HG03139 (cell line): ENCODE data around the gene RNF13.
"Not testable (repeated sequence)": the region's sequence is repeated elsewhere in the genome, so short reads cannot be mapped to it uniquely, and the experiment has no call there.

ENCODE experiments used
- ATAC-seq: cut with Tn5 transposase; IDR thresholded peaks from one replicate; pipeline ENCODE4 v1.9.1; 2021; ENCODE audit not compliant: unreplicated experiment

RNF13 gene

GRCh38 chr3:149801195-149801594, 11.8 kb upstream of the RNF13 start:
- no peak for ATAC-seq

DNA sequence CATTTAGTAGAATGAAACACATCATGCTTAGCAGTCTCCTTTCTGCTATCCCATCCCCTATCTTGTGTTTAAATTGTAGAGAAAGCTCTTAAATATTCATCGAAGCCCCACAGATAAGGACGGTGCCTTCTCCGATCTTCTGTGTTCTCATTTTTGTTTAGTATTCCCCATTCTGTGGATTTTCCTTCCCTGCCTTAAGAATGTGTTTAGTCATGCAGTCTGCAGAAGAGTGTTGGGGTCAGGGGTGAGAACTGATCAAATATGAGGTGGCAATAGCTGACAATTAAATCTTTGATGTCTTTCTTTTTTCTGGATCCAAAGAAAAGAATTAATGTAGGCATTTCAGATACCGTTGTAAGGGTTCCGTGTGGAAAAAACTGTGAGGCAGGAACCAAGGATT, 11.4 kb upstream of the RNF13 start:
- ATAC-seq: no peak

- ATAC-seq: no peak
These were observed 6.7 kb upstream of the RNF13 start for GRCh38 chr3:149806171-149806778.

DNA sequence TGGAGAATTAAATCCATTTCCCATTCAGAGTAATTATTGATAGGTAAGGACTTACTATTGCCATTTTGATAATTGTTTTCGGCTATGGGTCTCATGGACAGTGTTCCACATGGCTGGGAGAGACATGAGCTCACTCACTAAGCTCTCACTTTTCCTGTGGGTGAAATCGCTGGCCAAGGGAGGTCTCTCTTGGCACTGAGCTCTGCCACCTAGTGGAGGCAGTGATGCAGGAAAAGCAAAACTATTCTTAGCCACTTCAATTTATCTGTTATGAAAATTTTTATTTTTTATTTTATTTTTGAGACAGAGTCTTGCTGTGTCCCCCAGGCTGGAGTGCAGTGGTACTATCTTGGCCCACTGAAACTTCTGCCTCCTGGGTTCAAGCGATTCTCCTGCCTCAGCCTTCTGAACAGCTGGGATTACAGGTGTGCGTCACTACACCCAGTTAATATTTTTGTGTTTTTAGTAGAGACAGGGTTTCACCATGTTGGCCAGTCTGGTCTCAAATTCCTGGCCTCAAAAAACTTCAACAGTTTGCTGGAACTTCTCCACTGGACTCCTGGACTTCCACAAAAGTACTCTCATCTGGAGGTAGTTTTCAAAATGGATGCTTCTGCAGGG, 4.7 kb upstream of the RNF13 start:
- ATAC-seq: no peak

DNA sequence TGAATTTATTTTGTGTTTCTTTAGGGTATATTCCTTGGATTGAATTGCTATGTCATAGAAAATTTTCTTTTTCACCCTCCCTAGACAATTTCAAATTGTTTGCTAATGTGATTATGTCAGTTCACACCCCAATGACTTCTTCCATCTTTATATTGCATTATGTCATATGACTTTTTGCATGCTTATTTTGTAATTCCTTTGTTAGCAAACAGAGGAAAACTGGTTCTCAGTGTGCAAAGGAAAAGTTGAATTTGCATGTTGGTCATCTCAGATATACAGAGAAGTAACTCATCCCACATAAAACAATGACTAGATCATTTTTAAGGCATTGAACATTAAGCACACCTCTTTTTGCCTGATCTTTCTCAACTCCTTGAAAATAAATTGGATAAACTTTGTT, 3.3 kb upstream of the RNF13 start:
- no peak for ATAC-seq

GRCh38 chr3:149810846-149811245, 2.2 kb upstream of the RNF13 start:
- ATAC-seq: no peak

- no peak for ATAC-seq
These were observed 830 bp upstream of the RNF13 start for GRCh38 chr3:149812165-149812605.

DNA sequence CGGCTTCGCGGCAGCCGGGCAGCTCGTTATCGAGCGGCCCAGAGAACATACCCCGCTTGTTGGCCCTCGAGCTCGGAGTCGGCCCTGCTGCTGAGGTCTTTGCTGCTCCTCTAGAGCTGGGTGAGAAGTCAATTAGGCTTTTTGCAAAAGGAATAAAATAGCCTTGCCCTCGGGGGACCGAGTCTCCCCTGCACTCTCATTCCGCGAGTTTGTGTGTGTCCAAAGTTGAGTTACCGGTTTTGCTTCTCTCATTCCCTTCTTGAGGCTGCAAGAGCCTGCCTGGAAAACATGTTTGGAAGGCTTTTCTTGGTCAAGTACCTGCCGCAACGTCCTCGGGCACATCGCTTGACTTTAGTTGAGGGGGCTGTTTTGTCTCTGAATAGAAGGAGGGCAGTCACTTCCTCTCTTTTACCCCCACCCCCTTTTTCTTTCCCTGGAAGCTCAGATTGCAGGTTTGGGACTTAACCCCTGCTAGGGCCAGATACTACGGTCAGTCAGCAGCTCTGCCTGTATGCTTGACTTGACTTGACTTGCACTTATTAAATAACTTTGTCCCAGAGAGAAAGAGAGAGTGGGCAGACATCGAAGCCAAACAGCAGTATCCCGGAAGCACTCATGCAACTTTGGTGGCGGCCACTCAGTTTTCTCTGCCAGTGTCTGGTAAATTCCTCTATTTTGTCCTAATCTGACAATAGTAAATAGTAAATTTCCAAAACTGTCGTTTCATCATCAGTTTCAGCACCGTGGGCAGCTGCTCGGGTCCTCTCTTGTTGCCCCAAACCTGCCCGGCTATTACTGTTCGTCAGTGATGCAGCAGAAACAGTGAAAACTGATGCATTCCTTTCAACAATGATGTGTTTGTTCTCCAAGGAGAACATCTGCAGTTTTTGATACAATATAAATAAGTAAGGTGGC, 609 bp downstream of the RNF13 start:
- peak; percentile 17 for ATAC-seq

DNA sequence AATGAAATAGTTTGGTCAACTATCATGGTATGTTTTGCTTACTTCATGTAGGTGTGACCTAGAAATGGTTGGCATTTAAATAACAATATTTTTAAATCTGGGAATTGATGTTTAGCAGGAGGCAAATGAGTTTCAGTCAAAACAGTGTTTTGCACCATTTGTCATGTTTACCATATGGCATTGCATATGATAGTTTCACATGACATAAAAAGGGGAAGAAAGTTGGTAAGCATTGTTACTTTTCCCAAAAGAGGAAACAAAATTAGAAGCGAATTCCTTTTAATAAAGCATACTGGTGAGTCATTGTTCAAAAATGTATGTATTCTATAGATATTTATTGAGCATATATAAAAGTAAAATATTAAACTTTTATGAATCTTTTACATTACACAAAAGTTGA, 2.3 kb downstream of the RNF13 start:
- no peak for ATAC-seq

DNA sequence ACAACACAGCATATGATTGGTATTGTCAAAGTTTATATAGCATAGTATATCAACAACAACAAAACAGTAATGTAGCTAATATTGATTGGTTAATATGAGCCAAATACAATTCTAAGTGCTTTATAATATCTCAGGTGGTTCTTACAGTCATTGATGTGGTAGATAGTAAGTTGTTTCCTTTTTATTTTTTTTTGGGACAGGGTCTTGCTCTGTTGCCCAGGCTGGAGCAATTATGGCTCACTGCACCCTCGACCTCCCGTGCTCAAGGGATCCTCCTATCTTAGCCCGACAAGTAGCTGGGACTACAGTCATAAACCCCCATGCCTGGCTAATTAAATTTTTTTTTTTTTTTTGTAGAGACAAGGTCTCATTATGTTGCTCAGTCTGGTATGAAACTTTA, 2.7 kb downstream of the RNF13 start:
- ATAC-seq: no peak

DNA sequence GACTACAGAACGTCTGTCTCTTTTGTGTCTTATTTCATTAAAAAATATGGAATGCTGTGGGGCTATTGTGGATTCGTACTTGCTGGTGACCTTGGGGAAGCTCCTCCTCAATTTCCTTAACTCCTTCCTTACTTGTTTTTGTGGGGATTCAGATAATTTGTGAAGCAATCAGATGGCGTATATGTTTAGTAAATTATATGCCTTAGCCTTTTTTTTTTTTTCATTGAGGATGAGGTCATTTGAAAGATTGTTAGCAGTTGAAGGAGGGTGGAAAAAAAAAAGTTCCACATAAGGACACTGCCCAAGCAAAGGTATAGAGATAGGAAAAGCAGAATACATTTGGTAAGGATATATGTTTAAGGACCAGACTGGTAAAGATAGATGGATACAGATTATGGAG, 3.3 kb downstream of the RNF13 start:
- ATAC-seq: no peak

- ATAC-seq: no peak
These were observed 4.0 kb downstream of the RNF13 start for GRCh38 chr3:149816986-149817385.

DNA sequence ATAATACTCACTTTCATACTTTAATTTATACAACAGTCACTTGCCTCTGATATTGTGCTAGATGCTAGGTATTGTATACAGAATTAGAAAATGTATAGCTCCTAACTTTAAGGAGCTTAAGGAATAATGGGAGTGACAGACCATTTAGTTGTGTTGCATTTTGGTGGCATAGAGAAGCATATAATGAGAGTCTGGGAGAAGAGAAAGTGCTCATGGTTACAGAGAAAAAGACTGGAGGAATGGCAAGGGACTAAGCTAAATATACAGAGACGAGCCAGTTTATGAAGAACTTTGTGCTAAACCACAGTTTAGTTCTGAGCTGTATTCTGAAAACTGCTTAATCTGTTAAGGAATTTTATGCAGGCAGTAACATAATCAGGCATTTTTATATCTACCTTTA, 6.4 kb downstream of the RNF13 start:
- ATAC-seq: no peak

GRCh38 chr3:149820183-149820582, 7.2 kb downstream of the RNF13 start:
- no peak for ATAC-seq

GRCh38 chr3:149826636-149827035, 13.6 kb downstream of the RNF13 start:
- ATAC-seq: no peak

DNA sequence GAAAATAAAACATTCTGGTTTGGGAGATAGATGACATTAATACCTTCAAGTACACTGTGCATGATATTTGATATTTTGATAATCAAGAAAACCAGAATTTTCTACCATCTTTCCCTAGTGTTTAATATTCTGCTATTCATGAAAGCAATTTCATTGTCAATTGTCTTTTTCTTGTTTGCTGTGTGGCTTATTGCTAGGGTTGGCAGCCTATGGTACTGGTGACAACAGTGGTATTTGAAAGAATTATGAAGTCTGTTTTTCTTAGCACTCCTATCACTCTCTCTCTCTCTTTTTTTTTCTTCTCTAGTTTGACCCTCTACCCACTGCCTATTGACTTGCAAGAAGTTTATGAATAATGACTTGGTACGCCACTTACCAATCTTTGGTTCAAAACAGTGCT, 15.4 kb downstream of the RNF13 start:
- no peak for ATAC-seq

GRCh38 chr3:149829631-149830030, 16.6 kb downstream of the RNF13 start:
- ATAC-seq: not testable (repeated sequence)

- no peak for ATAC-seq
These were observed 17.9 kb downstream of the RNF13 start for GRCh38 chr3:149830902-149831301.

DNA sequence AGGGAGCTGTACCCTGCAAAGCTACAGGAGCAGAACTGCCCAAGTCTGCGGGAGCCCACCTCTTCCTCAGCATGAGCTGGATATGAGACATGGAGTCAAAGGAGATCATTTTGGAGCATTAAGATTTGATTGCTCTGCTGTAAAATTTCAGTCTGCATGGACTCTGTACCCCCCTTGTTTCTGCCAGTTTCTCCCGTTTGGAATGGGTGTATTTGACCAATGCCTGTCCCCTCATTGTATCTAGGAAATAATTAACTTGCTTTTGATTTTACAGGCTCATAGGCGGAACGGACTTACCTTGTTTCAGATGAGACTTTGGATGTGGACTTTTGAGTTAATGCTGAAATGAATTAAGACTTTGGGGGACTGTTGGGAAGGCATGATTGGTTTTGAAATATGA, 18.3 kb downstream of the RNF13 start:
- no peak for ATAC-seq

DNA sequence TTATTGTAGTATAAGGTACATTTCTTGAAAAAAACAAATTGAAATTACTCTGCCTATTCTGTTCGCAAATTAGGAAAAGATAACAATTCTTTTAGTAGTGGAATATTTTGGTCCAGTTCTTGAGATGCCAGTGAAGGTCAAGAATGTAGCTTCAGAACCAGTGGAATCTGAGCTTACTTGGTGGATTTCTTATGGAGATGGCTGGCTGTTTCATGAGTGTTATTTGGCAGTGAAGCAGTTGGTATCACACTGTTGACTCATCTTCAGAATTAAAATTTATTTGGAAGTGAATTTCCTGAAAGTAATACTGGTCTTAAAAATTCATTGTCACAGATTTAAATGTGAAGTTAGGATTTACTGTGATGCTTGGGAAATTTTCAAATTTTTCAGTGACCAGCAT, 19.1 kb downstream of the RNF13 start:
- ATAC-seq: no peak

- no peak for ATAC-seq
These were observed 20.2 kb downstream of the RNF13 start for GRCh38 chr3:149833241-149833640.

GRCh38 chr3:149838491-149838890, 25.5 kb downstream of the RNF13 start:
- not testable (repeated sequence) for ATAC-seq
